Neuronal stem cell (in vitro differentiated cells): ENCODE results near the gene DNTTIP2.
"Not testable (repeated sequence)": the region's sequence is repeated elsewhere in the genome, so short reads cannot be mapped to it uniquely, and the experiment has no call there.

Source experiments
- DNase-seq: peaks from one replicate; pipeline ENCODE4 v3.0.0-alpha.2; 2013; ENCODE audit warnings: low spot score
- H2AFZ ChIP-seq: one replicate; pipeline ENCODE4 v1.6.1; 2013; ENCODE audit warnings: mild to moderate bottlenecking, low read length, inconsistent platforms
- H2AK5ac ChIP-seq: 2 replicates; pipeline ENCODE4 v1.6.1; 2013; ENCODE audit warnings: low read depth, mild to moderate bottlenecking, inconsistent platforms, low read length, moderate library complexity, mixed read lengths
- H2BK120ac ChIP-seq: 2 replicates; pipeline ENCODE4 v1.6.1; 2013; ENCODE audit warnings: low read depth, mild to moderate bottlenecking, inconsistent platforms, low read length, moderate library complexity, mixed read lengths
- H2BK12ac ChIP-seq: one replicate; pipeline ENCODE4 v1.6.1; 2013; ENCODE audit warnings: low read length, inconsistent platforms
- H2BK15ac ChIP-seq: 2 replicates; pipeline ENCODE4 v1.6.1; 2013; ENCODE audit warnings: mild to moderate bottlenecking, low read length, inconsistent platforms, mixed read lengths
- H2BK5ac ChIP-seq: one replicate; pipeline ENCODE4 v1.6.1; 2013; ENCODE audit warnings: inconsistent platforms, mild to moderate bottlenecking, low read length, moderate library complexity
- H3K14ac ChIP-seq: one replicate; pipeline ENCODE4 v1.6.1; 2013; ENCODE audit warnings: low read length, inconsistent platforms
- H3K18ac ChIP-seq: 2 replicates; pipeline ENCODE4 v1.6.1; 2013; ENCODE audit warnings: low read length, inconsistent platforms
- H3K23ac ChIP-seq: 2 replicates; pipeline ENCODE4 v1.6.1; 2013; ENCODE audit warnings: low read depth, mild to moderate bottlenecking, mixed read lengths, low read length, inconsistent platforms; ENCODE audit not compliant: poor library complexity
- H3K27ac ChIP-seq: replicated peaks from 3 replicates; pipeline ENCODE4 v1.5.1; 2013; ENCODE audit warnings: low read length, inconsistent platforms
- H3K27me3 ChIP-seq, 3 experiments: 2 replicates each; pipeline ENCODE4 v1.6.1; 2013; ENCODE audit warnings: low read length in 3 of 3, mild to moderate bottlenecking in 2 of 3, inconsistent platforms in 1 of 3, low read depth in 1 of 3, mixed read lengths in 1 of 3, moderate library complexity in 1 of 3; ENCODE audit not compliant: control insufficient read depth in 3 of 3, insufficient read depth in 3 of 3
- H3K36me3 ChIP-seq, 2 donors: replicated peaks in 1 of 2; 2 replicates each; pipeline ENCODE4 v1.6.1; 2013; ENCODE audit warnings: low read length in 2 of 2; ENCODE audit not compliant: control insufficient read depth in 2 of 2, insufficient read depth in 2 of 2
- H3K4ac ChIP-seq: 2 replicates; pipeline ENCODE4 v1.6.1; 2013; ENCODE audit warnings: inconsistent platforms, mild to moderate bottlenecking, low read length, moderate library complexity
- H3K4me1 ChIP-seq, 2 donors: 1 replicate in 1 of 2; 2 replicates in 1 of 2; pipeline ENCODE4 v1.6.1; 2013; ENCODE audit warnings: low read length in 2 of 2, low read depth in 1 of 2; ENCODE audit not compliant: control insufficient read depth in 2 of 2, insufficient read depth in 1 of 2
- H3K4me2 ChIP-seq: one replicate; pipeline ENCODE4 v1.6.1; 2013; ENCODE audit warnings: mild to moderate bottlenecking, low read length, inconsistent platforms; ENCODE audit not compliant: insufficient read depth, poor library complexity, severe bottlenecking
- H3K4me3 ChIP-seq, 2 donors: 2 replicates each; pipeline ENCODE4 v1.5.1; 2013; ENCODE audit warnings: low read length in 2 of 2, mild to moderate bottlenecking in 2 of 2, inconsistent platforms in 1 of 2, moderate library complexity in 1 of 2
- H3K79me1 ChIP-seq: one replicate; pipeline ENCODE4 v1.6.1; 2013; ENCODE audit warnings: low read depth, mild to moderate bottlenecking, inconsistent platforms, low read length, moderate library complexity
- H3K9ac ChIP-seq: one replicate; pipeline ENCODE4 v1.6.1; 2013; ENCODE audit warnings: mild to moderate bottlenecking, low read depth, low read length, inconsistent platforms; ENCODE audit not compliant: poor library complexity
- H3K9me3 ChIP-seq, 2 donors: replicated peaks in 1 of 2; 2 replicates each; pipeline versions ENCODE3 to v1.6.1; 2013; ENCODE audit warnings: low read length in 2 of 2, mild to moderate bottlenecking in 2 of 2, inconsistent platforms in 1 of 2, low read depth in 1 of 2, mixed read lengths in 1 of 2, moderate library complexity in 1 of 2; ENCODE audit not compliant: control insufficient read depth in 2 of 2, insufficient read depth in 1 of 2
- H4K8ac ChIP-seq: one replicate; pipeline ENCODE4 v1.6.1; 2013; ENCODE audit warnings: low read depth, mild to moderate bottlenecking, inconsistent platforms, low read length, moderate library complexity
- H4K91ac ChIP-seq: one replicate; pipeline ENCODE4 v1.6.1; 2013; ENCODE audit warnings: low read length, low read depth, mild to moderate bottlenecking, inconsistent platforms; ENCODE audit not compliant: poor library complexity
- WGBS, 2 donors: extraction: QIAGEN DNeasy Blood & Tissue Kit; methylation state at CpG; one replicate each; pipeline ENCODE4 v1.1.7; 2013; ENCODE audit warnings: missing lambda C conversion rate in 2 of 2, mixed read lengths in 1 of 2; ENCODE audit not compliant: insufficient read length in 2 of 2, insufficient replicate concordance in 1 of 2; ENCODE audit errors: extremely low coverage in 2 of 2; 5-methylcytosine and 5-hydroxymethylcytosine counted together

Gene DNTTIP2

GRCh38 chr1:93839307-93839706 is 39.7 kb downstream of the DNTTIP2 start:
- no peak overlapping the region for H4K91ac ChIP-seq
- no peak overlapping the region for H3K9ac ChIP-seq
- no peak overlapping the region for H3K27ac ChIP-seq
- H4K8ac ChIP-seq, result no peak overlapping the region
- H3K4ac ChIP-seq, result no peak overlapping the region
- DNase-seq, result no peak
- H2BK5ac ChIP-seq, result no peak overlapping the region
- no peak overlapping the region for H2BK120ac ChIP-seq
- H3K79me1 ChIP-seq, result no peaks in the 10 kb centered on the region
- H2AFZ ChIP-seq, result no peak overlapping the region
- no peak overlapping the region for H2BK15ac ChIP-seq
- no CpG with 5 or more reads among the region's 1 CpG for WGBS, 2 donors
- no peak overlapping the region for H2AK5ac ChIP-seq
- no peak overlapping the region for H3K23ac ChIP-seq
- no peak overlapping the region for H3K4me2 ChIP-seq
- peaks cover 0 to 6% of the 10 kb centered on the region in 2 donors for H3K4me1 ChIP-seq
- H3K9me3 ChIP-seq, result peaks cover 0 to 4% of the 10 kb centered on the region in 2 donors
- no peak overlapping the region for H3K18ac ChIP-seq
- H3K27me3 ChIP-seq, result no peaks in the 10 kb centered on the region
- peaks cover 0 to 11% of the 10 kb centered on the region in 2 donors for H3K36me3 ChIP-seq
- H2BK12ac ChIP-seq, result no peak overlapping the region
- H3K4me3 ChIP-seq, result no peak overlapping the region
- H3K14ac ChIP-seq, result no peak overlapping the region

GRCh38 chr1:93837961-93838360 is 41.0 kb downstream of the DNTTIP2 start:
- Histone ChIP-seq H3K27ac (no peak overlapping the region), H3K9ac (no peak overlapping the region), H4K8ac (no peak overlapping the region), H2BK12ac (no peak overlapping the region), H3K23ac (no peak overlapping the region), H2BK5ac (no peak overlapping the region), H3K4me1 (peaks cover 0 to 6% of the 10 kb centered on the region in 2 donors), H2AFZ (no peak overlapping the region), H3K9me3 (peaks cover 0 to 7% of the 10 kb centered on the region in 2 donors), H3K14ac (no peak overlapping the region), H3K27me3 (no peaks in the 10 kb centered on the region), H3K36me3 (peaks cover 0 to 9% of the 10 kb centered on the region in 2 donors), H2BK120ac (no peak overlapping the region), H4K91ac (no peak overlapping the region), H3K4me2 (no peak overlapping the region), H2BK15ac (no peak overlapping the region), H3K79me1 (no peaks in the 10 kb centered on the region), H3K18ac (no peak overlapping the region), H2AK5ac (no peak overlapping the region), H3K4ac (no peak overlapping the region), H3K4me3 (no peak overlapping the region)
- no CpG with 5 or more reads among the region's 3 CpGs for WGBS, 2 donors
- no peak for DNase-seq

- not testable (repeated sequence) for H2BK5ac ChIP-seq, H2BK15ac ChIP-seq, H3K4me1 ChIP-seq, H3K79me1 ChIP-seq, H3K4me3 ChIP-seq, H3K27me3 ChIP-seq, H4K8ac ChIP-seq, H2BK12ac ChIP-seq, H3K4me2 ChIP-seq, H2AFZ ChIP-seq, H3K14ac ChIP-seq, H3K4ac ChIP-seq, H2BK120ac ChIP-seq, H3K9ac ChIP-seq, H3K18ac ChIP-seq, H2AK5ac ChIP-seq, H3K27ac ChIP-seq, H3K36me3 ChIP-seq, H3K23ac ChIP-seq, DNase-seq, H4K91ac ChIP-seq
- no CpG with 5 or more reads among the region's 3 CpGs for WGBS, 2 donors
- peaks cover 0 to 16% of the 10 kb centered on the region in 2 donors for H3K9me3 ChIP-seq
Observed at GRCh38 chr1:93833293-93833692, 45.7 kb downstream of the DNTTIP2 start.

- Histone ChIP-seq H3K36me3 (no peaks in the 10 kb centered on the region), H3K9me3 (peaks cover 0 to 12% of the 10 kb centered on the region in 2 donors), H3K4me2 (no peak overlapping the region), H3K9ac (no peak overlapping the region), H4K91ac (no peak overlapping the region), H3K4ac (no peak overlapping the region), H3K14ac (no peak overlapping the region), H3K18ac (no peak overlapping the region), H3K27me3 (no peaks in the 10 kb centered on the region), H3K23ac (no peak overlapping the region), H3K79me1 (no peaks in the 10 kb centered on the region), H2AFZ (no peak overlapping the region), H3K4me1 (no peaks in the 10 kb centered on the region), H4K8ac (no peak overlapping the region), H3K27ac (no peak overlapping the region), H2BK5ac (no peak overlapping the region), H2BK15ac (no peak overlapping the region), H3K4me3 (no peak overlapping the region), H2AK5ac (no peak overlapping the region), H2BK120ac (no peak overlapping the region), H2BK12ac (no peak overlapping the region)
- DNase-seq, result no peak
- no CpG with 5 or more reads among the region's 4 CpGs for WGBS, 2 donors
Observed at GRCh38 chr1:93829061-93829460, 49.9 kb downstream of the DNTTIP2 start.
